CD4-positive, alpha-beta T cell treated with Interleukin-6 for 4 hours (primary cell): ENCODE measurements around the gene SLC8A3.
"Not testable (repeated sequence)": the region's sequence is repeated elsewhere in the genome, so short reads cannot be mapped to it uniquely, and the experiment has no call there.

ENCODE experiments used
- DNase-seq: peaks from one replicate; pipeline ENCODE4 v3.0.0-alpha.2; 2020; ENCODE audit warnings: mixed read lengths

The SLC8A3 gene, protein sequence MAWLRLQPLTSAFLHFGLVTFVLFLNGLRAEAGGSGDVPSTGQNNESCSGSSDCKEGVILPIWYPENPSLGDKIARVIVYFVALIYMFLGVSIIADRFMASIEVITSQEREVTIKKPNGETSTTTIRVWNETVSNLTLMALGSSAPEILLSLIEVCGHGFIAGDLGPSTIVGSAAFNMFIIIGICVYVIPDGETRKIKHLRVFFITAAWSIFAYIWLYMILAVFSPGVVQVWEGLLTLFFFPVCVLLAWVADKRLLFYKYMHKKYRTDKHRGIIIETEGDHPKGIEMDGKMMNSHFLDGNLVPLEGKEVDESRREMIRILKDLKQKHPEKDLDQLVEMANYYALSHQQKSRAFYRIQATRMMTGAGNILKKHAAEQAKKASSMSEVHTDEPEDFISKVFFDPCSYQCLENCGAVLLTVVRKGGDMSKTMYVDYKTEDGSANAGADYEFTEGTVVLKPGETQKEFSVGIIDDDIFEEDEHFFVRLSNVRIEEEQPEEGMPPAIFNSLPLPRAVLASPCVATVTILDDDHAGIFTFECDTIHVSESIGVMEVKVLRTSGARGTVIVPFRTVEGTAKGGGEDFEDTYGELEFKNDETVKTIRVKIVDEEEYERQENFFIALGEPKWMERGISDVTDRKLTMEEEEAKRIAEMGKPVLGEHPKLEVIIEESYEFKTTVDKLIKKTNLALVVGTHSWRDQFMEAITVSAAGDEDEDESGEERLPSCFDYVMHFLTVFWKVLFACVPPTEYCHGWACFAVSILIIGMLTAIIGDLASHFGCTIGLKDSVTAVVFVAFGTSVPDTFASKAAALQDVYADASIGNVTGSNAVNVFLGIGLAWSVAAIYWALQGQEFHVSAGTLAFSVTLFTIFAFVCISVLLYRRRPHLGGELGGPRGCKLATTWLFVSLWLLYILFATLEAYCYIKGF

DNA sequence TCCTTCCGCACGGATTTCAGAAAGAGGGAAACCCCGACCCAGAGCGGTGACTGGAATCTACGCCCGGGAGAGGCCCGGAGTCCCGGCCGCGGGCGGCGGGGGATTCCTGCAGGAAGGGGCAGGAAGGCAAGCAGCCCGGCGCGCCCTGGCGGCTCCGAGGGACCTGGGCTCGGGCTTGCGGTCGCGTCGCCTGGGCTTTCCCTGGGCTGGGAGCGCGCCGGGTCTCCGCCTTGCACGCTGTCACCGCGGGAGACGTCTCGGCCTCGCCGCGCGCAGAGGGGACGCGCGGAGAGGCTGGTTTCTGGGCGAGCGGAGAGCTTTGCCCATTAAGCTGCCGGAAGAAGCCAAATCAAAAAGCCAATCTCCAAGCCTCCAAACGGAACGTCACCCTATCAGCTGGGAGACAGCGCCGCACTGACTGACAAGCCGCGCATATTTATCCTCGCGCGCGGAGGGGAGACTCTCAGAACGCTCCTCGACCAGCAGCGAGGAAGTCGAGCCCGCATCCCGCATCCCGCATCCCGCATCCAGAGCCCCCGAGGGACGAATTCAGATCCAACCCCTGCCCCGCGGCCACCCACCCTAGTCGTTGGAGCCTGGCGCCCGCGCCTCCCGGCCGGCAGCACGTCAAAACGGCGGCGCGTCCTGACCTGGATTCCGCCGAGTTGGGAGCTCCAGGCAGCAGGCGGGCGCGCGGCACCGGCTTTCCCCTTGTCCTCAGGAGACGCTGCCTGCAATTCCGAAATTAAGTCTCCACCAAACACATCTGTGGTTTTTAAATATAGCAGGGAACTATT, at the start of gene SLC8A3:
TSS of gene SLC8A3 (minus strand) at position 293 of the 797 bp plus-strand sequence. CDS start 20,529 bp downstream, outside the sequence.
- no peak for DNase-seq

DNA sequence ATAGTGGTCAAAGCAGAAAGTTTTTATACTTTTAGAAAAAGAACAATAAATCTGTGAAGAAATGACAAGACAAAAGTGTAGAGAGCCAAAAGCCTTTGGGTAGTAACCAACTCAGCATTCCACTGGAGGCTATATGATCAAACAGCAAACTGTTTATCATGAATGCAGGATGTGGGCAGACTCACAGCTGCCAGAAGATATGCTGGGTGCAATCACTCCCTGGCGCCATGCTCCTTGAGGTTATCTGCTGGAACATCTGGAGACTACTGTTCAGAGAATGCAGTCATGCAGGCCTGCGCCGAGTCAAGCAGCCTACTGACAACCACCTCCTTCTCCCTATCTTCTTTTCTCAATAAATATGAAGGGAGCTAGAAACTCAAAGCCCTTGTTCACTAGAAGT, 49.0 kb upstream of the SLC8A3 start:
- DNase-seq = no peak

DNA sequence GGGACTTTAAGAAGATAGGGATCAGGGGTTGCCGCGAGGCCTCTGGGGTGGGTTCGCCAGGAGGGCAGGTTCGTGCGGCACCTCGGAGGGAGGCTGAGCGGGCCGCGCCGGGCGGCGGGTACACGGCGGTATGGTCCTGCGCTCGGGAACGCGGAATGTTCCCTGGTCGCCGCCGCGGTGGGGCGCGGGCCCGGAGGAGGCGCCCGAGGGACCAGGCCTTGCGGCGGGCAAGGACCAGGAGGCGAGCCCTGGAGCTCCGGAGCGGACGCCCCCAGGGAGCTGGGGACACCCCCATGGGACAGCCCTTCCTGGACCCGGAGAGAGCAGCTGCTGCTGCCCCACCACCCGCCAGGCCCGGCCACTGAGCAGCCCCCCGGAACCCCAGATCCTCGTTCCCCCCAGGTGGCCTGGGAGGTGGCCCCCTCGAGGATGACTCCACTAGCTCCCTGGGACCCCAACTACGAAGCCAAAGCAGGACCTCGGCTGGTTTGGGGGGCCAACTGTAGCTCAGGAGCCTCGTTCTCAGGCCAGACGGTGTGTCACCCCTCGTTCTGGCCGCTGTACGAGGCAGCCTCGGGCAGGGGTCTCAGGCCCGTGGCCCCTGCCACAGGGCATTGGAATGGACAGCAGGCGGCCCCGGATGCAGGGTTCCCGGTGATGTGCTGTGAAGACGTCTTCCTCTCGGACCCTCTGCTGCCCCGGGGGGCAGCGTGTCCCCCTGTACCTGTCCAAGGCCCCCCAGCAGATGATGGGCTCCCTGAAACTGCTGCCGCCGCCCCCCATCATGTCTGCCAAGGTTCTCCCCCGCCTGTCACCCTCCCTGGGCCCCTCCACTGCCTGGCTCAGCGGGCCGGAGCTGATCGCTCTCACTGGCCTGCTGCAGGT, 45.6 kb upstream of the SLC8A3 start:
- DNase-seq = no peak

DNA sequence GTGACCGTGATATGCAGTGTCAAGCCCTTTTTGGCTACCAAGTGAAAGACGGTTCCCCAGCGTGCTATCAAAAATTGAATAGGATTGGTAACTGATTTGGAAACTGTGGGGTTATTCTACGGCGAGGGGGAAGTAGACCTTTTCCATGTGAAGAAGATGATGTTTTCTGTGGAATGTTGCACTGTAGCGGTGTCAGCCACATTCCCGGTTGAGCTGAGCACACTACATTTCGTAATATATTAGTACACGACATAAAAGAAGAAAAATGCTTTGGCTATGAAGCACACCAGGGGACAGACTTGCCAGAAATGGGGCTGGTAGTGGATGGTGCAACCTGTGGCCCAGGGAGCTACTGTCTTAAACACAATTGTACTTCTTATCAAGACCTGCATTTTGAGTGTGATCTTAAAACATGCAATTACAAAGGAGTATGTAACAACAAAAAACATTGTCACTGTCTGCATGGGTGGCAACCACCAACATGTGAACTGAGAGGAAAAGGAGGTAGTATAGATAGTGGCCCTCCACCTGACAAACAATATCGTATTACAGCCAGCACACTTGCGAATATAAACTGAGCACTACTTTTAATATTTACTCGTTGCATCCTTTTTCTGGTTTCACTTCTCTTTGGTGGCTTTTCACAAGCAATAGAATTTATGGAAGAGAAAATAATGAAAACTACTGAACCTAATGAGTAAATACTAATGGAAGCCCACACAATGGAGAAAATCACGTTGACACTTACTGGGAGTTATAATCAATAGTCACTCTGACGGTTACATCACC, 43.2 kb upstream of the SLC8A3 start:
- DNase-seq = not testable (repeated sequence)

DNA sequence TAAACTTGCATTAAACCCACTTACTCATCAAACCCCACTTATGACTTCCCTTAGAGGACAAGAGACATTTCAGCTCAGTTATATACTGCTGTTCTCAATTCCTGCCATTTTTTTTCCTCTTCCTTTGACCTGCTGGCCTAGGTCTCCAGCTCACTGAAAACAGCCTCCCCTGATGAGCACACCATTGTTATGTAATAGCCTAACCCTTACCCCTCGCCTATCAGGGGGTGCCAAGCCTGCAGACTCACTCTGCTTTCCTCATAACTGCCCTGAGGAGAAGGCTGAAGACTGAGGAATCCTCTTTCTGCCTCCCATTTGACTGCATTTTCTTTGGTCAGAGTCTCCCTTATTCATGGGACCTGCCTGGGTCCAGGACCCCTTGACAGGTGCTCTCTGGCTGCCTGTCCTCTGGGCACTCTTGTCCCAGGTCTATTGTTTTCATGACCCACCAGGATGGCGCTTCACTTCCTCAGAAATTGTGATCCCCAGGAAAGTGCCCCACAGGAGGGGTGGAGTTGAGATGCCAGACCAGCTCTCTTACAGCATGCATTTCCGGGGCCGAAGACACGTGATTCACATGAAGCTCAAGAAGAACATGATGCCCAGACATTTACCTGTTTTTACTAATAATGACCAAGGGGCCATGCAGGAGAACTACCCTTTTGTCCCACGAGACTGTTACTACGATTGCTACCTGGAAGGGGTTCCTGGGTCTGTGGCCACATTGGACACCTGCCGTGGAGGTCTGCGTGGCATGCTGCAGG, 41.3 kb upstream of the SLC8A3 start:
- not testable (repeated sequence) for DNase-seq

DNA sequence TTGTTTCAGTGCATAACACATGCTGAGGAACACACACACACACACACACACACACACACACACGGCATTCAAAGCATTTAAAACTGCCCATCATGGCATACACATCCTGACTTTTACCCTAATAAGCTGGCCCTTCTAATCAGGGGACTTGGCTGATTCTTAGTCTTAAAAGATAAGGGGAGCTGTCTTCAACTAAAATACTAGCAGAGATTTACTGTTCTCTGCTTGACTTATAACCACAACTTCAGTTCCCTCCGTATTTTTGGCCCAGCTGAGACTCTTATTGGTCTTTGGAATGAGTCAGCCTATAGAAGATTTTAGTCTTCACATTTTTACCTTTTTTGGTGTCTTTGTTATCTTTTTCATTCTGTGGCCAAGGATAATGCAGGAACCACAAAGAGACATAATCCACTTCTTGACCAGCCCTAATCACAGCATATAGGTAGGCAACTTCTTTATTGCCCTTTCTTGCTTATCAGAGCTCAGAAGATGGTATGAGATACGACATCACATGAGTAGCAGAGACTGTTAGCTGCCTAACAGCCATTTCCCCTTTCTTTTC, 25.1 kb upstream of the SLC8A3 start:
- no peak for DNase-seq

DNA sequence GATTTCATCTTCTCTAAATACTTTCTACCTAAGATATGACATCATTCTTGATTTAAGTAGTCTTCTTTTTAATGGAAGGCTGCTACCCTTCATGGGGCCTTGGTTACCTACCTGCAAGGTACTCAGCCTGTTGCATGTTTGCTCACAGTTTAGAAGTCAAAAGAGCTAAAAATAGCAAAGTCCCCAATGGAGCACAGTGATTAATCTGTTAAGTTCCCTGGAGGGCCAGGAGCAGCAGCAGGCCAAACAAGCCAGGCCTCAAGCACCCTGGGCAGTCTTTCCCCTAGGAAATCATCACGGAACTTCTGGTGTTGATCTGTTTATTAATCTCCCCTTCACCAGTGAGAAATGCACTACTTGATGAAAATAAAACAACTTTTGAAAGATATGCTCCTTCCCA, 24.0 kb upstream of the SLC8A3 start:
- no peak for DNase-seq

DNA sequence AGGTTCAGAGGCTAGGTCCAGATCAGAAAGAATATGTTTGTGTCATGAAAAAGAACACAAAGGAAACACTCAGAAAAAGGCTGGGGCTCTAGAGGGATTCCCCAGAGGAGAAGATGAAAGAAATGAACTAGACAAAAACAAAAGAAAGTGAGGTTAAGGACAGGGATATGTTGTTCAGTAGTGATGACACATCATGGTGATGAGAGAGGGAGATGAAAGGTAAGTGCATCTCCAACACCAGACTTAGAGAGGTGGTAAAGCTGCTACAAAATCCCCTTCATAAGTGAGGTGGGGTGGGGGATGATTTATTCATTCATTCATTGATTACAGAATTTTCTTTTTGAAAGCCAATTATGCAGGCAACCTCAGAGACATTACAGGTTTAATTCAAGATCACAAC, 19.6 kb upstream of the SLC8A3 start:
- no peak for DNase-seq

DNA sequence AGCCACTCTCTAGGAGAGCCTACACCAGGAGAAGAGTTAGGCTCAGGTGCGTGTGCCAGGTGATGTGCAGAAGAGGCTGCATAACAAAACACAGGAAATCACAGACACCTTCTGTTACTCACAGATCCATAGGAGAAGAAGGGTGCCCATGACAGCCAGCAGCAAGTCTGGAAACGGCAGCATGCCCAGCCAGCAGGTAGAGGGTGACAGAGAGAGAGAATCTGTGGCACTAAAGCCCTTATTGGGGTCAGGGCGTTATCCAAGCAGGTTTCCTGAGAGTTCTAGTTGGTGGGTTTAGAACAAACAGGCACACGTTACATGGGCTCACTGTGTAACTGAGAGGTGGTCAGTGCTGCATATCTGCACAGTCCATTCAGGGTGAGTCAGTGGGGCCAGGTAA, 14.9 kb upstream of the SLC8A3 start:
- DNase-seq = no peak

DNA sequence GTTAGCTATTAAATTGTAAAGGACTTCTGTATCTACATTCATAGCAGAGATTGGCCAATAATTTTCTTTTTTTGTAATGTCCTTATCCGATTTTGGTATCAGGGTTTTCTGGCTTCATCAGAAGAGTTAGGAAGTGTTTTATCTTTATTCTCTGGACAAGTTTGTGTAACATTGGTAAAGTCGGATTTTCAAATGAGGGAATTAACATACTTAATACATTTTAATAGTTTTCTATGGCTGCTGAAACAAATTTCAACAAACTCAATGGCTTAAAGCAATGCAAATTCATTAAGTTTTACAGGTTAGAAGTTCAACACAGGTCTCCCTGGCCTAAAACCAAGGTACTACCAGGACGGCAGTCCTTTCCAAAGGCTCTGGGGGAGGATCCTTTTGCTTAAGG, 13.2 kb upstream of the SLC8A3 start:
- no peak for DNase-seq

DNA sequence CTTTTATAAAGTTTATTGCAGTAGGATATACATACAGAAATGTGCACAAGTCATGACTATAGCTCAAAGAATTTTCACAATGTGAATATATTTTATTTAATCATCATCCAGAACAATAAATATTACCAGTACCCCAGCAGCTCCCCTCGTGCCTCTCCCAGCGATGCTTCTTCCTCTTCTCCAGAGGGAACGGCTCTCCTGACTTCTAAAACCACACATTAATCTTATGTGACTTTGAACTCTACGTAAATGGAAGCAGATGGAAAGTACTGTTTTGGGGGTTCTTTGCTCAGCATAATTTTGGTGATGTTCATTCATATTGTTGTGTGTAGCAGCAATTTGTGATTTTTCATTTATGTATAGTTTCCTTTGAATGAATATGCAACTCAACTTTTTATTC, 4.6 kb upstream of the SLC8A3 start:
- DNase-seq = no peak

DNA sequence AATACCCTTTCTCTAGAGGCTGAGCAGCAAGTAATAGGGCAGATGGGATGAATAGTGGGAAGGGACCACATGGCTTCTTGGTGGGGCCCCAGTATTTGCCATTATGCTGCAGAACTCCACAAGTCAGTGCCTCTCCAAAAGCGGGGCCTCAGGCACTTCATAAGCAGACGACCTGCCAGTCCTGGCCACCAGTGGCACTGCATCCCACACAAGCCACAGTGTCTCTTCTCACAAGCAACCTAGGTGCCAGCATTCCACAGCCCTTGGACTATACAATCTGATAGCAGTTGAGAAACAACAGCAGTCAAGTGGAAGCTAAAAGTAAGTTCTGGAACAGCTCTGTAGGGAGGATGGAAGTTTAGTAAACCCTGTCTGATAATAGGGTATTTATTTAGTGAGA, 4.2 kb upstream of the SLC8A3 start:
- DNase-seq = no peak

DNA sequence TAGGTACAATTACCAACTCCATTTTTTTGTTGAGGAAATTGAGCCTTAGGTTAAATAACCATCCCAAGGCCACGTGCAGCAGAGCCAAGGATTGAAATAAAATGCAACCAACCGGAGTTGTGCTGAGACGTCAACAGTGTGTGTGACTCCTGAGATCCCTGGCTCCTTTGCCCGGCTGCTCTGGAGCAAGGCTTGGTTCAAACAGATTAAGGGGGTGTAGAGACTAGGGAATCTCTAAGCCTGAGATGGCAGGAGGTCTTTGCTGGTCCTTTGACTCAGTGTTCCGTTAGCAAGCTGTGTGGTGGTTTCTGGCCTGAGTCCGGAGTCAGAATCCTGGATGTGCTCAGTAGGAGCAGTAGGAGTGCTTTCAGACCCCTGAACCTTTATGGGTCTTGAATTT, 1.4 kb upstream of the SLC8A3 start:
- DNase-seq = no peak

DNA sequence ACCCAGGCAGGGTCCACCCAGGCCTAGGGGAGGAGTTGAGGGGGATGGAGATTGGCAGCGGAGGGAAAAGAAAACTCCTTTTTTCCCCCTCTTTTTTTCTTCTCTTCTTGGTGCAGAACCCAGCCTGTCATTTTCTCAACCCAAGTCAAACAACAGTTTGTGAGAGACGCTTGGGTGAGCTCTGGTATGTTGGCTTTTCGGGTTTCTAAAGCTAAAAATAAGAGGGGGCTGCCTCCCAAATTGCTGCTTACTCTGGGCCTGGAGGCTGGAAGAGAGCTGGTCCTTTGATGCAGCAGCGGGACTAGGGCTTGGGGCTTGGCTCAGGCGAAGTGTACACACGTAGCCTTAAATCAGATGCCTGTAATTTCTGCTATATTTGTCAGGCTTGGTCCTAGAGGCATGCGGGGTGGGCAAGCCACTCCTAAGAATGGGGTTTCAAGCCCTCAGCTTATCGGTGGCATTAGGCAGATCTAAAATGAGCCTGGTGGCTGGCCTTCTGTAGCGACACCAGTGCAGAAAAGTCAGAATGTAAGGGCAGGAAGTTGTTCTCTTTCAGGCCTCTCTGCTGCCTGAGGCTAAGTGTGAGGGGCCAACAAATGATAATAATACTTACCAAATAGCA, 816 bp upstream of the SLC8A3 start:
- no peak for DNase-seq

DNA sequence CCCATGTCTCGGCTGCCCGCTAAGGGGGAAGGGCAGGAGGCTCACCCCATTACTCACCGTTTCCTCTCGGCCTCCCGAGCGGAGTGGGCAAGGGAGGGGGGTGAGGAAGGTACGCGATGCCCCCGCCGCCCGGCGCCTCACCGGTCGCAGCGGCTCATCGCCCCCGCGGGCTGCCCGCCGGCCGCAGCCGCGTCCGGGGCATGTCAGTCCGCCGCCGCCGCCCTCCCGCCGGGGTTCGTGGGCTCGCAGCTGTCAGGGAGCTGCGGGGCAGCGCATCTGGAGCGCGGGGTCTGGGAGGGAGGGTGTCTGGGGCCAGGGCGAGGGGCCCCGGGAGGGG, 461 bp downstream of the SLC8A3 start:
- DNase-seq = no peak

DNA sequence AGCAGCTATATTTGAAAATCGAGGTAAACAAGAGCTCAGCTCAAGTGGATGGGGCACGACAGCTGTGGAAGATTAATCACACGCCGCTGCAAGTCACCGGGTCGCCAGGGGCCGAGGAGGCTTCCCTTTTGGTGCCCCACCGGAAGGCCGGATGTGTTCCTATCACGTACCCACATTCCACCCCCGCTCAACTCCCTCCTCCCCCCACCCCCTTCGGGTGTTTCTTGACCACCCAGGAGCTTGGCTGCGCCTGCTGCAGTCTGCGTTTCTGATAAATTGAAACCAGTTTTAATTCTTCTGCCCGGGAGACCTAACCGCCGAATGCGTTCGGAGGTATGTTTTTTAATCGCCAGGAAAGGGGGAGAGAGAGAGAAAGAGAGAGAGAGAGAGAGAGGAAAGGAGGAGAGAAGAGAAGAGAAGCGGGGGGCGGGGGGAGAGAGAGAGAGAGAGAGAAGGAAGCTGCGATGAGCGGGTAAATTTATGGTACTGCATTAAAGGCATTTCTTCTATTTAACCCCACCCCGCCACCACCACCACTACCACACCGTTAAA, 1.8 kb downstream of the SLC8A3 start:
- DNase-seq = no peak

DNA sequence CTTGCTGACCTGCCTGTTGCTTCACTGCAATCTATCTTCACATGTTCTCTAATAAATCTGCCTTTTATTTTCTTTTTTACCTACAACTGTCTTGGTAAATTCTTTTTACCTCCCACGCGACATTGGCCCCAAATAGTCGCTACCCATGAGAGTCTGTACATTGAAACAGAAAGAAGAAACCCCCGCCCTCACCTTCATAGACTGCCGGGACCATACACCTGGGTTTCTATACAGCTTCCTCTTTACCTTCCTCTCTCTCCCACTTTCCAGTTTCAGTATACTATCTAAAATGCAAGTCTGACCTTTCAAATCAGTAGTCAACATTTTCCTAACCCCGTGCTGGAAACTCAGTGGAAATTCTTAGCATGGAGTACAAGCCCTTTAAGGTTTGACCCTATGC, 4.8 kb downstream of the SLC8A3 start:
- DNase-seq = no peak

DNA sequence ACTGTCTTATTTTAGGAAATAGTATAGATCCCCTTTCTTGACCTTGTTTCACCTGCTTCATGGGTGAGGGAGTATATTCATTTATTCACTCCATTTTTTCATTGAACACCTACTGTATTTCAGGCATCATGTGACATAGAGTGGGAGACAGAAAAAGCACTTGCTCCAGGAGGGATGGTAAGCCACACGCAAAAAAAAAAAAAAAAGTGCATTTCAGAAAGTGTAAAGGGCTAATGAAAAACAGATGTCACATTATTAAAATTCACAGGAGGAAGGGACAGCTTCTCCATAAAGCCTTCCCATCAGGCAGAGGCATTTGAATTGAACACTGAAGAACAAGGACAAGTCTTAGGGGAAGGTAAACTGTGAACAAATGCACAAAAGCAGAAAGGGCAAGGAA, 7.5 kb downstream of the SLC8A3 start:
- no peak for DNase-seq

DNA sequence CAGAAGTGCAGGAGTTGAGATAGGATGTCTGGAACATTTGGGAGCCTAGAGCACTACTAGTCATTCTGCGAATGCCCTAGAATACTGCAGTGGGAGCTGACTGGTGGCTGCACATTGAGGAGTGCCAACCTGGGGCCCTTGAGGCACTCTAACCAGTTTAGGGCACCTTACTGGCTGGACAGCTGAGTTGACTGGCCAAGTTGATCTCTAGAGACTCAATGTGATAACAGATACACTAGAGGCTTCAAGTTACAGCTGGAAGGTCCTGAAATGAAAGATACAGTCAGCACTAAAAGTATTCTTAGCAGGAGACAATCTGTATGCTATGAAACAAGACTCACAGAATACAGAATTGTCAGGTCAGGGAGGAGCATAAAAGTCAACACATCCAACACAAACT, 8.0 kb downstream of the SLC8A3 start:
- DNase-seq = no peak
